K562 (cell line): ENCODE measurements around the gene C20orf173. TPM values are rescaled to one million over a fixed set of nuclear protein-coding genes. Genes with fewer than 3 reads are reported as not detected.

Experiments
- ATAC-seq: fragments of 200-7000 bp; cut with Tn5 transposase; 3 replicates; pipeline ENCODE4 v1.9.1; 2020; ENCODE audit warnings: moderate library complexity
- BruUV-seq: library from RNA; stranded (reverse); fragments of 400-500 nt; replicated peaks from 2 replicates; lab custom pipeline; 2021; lab: Mats Ljungman, UMichigan
- CTCF ChIA-PET: fragments of 300-600 bp; formaldehyde crosslinking; extraction: SDS; loops from one replicate; lab custom pipeline; 2021; ENCODE audit warnings: low intra/inter-chr PET ratio; lab: Yijun Ruan, JAX
- POLR2A ChIA-PET: fragments of 300-600, 350-650 bp; sonication (Branson Sonifier 250); formaldehyde crosslinking; extraction: SDS; loops from one replicate; lab custom pipeline; 2021; ENCODE audit warnings: antibody characterized with exemption, inconsistent platforms; lab: Yijun Ruan, JAX
- DNase-seq, 4 experiments: peaks; one replicate each; pipeline versions ENCODE4 v3.0.0 to v3.0.0-alpha.2; 2011 to 2018; ENCODE audit warnings: low spot score in 3 of 4, mixed read lengths in 3 of 4; ENCODE audit errors: extremely low read depth in 1 of 4
- FAIRE-seq: peaks from 2 replicates; lab custom pipeline; 2011; peaks lifted over from hg19 to GRCh38; lab: Jason Lieb, UNC
- H2AFZ ChIP-seq: 2 replicates; pipeline ENCODE4 v1.6.0; 2011; ENCODE audit warnings: low read depth, low read length, control low read depth, inconsistent platforms
- H3K27ac ChIP-seq: fragments of 200-600 bp; 3 replicates; pipeline ENCODE4 v1.8.0; 2011; ENCODE audit warnings: low read depth, mild to moderate bottlenecking, control low read depth, inconsistent platforms, low read length, moderate library complexity, mixed read lengths; ENCODE audit errors: extremely low read depth
- H3K27me3 ChIP-seq, 2 experiments: fragments of 300-600 bp in 1 of 2; 2 replicates in 1 of 2; 3 replicates in 1 of 2; pipeline versions ENCODE4 v1.6.0 to v1.8.0; 2011; ENCODE audit warnings: inconsistent platforms in 2 of 2, low read length in 2 of 2, mild to moderate bottlenecking in 1 of 2, mixed read lengths in 1 of 2, moderate library complexity in 1 of 2; ENCODE audit not compliant: control insufficient read depth in 2 of 2, insufficient read depth in 2 of 2
- H3K36me3 ChIP-seq: fragments of 300-600 bp; 3 replicates; pipeline ENCODE4 v1.8.0; 2011; ENCODE audit warnings: mild to moderate bottlenecking, low read length, inconsistent platforms; ENCODE audit not compliant: control insufficient read depth, insufficient read depth
- H3K4me1 ChIP-seq, 2 experiments: fragments of 200-600 bp in 1 of 2; replicated peaks in 1 of 2; 2 replicates in 1 of 2; 3 replicates in 1 of 2; pipeline versions ENCODE4 v1.5.1 to v1.8.0; 2011; ENCODE audit warnings: inconsistent platforms in 2 of 2, low read length in 2 of 2, mild to moderate bottlenecking in 1 of 2, mixed read lengths in 1 of 2, moderate library complexity in 1 of 2; ENCODE audit not compliant: control insufficient read depth in 2 of 2, insufficient read depth in 2 of 2
- H3K4me2 ChIP-seq: 2 replicates; pipeline ENCODE4 v1.6.1; 2011; ENCODE audit warnings: low read length, control low read depth, inconsistent platforms, mixed read lengths; ENCODE audit not compliant: insufficient read depth
- H3K4me3 ChIP-seq: fragments of 200-600 bp; sonication (generic), shearing (Covaris generic); 2 replicates; pipeline ENCODE4 v1.5.1; 2016; ENCODE audit warnings: control low read depth, inconsistent platforms
- H3K79me2 ChIP-seq: fragments of 200-600 bp; 3 replicates; pipeline ENCODE4 v1.8.0; 2011; ENCODE audit warnings: low read length, inconsistent platforms; ENCODE audit not compliant: control insufficient read depth, insufficient read depth
- H3K9ac ChIP-seq, 2 experiments: 2 replicates each; pipeline versions ENCODE4 v1.6.0 to v1.6.1; 2011; ENCODE audit warnings: low read depth in 2 of 2, low read length in 2 of 2, control low read depth in 1 of 2, inconsistent platforms in 1 of 2, mild to moderate bottlenecking in 1 of 2, mixed read lengths in 1 of 2; ENCODE audit not compliant: insufficient read depth in 1 of 2
- H3K9me1 ChIP-seq: one replicate; pipeline ENCODE4 v1.6.0; 2011; ENCODE audit warnings: inconsistent platforms, mild to moderate bottlenecking, low read length, moderate library complexity; ENCODE audit not compliant: control insufficient read depth, insufficient read depth
- H3K9me3 ChIP-seq: replicated peaks from 2 replicates; pipeline ENCODE4 v1.5.1; 2011; ENCODE audit warnings: low read depth, low read length, inconsistent platforms; ENCODE audit not compliant: control insufficient read depth, insufficient read depth
- H4K20me1 ChIP-seq: replicated peaks from 2 replicates; pipeline ENCODE4 v1.6.1; 2011; ENCODE audit warnings: low read length, inconsistent platforms, mixed read lengths; ENCODE audit not compliant: control insufficient read depth, insufficient read depth
- ARNT ChIP-seq, 2 experiments: fragments of 450-650 bp; IDR thresholded peaks; 2 replicates each; pipeline ENCODE4 v1.6.1; 2016; ENCODE audit warnings: mild to moderate bottlenecking in 1 of 2
- CLOCK ChIP-seq: fragments of 250-450 bp; sonication (Bioruptor Pico); IDR thresholded peaks from 2 replicates; pipeline ENCODE4 v1.4.0; 2020; ENCODE audit warnings: mild to moderate bottlenecking, moderate library complexity, borderline replicate concordance
- ILF3 ChIP-seq: fragments of 450-650 bp; IDR thresholded peaks from 2 replicates; pipeline ENCODE4 v1.6.1; 2018; ENCODE audit warnings: antibody characterized with exemption, mild to moderate bottlenecking, moderate library complexity, borderline replicate concordance
- WGBS: fragments of 100-300 bp; shearing (Covaris generic); methylation state at CpG from one replicate; pipeline ENCODE4 v1.1.6; 2016; ENCODE audit warnings: low coverage, mixed read lengths; ENCODE audit not compliant: insufficient coverage; ENCODE audit errors: missing lambda C conversion rate; 5-methylcytosine and 5-hydroxymethylcytosine counted together
- in situ Hi-C: fragments of 300-500 bp; cut with MboI; formaldehyde crosslinking; loops from 4 replicates; pipeline ENCODE4 v1.15.0; 2018; ENCODE audit warnings: inconsistent platforms, mixed read lengths
- intact Hi-C: fragments of 100-400 bp; cut with micrococcal nuclease; formaldehyde crosslinking; loops from 2 replicates; pipeline ENCODE4 v1.14.2; 2022
- polyA plus RNA-seq, 8 experiments: library from polyadenylated mRNA; depleted of rRNA in 4 of 8; stranded (reverse) in 5 of 8; unstranded in 3 of 8; fragments of >200 nt; fragmentation: Nextera tagmentation in 2 of 8; fragmentation: Illumina TruSeq in 1 of 8; extraction: Ambion mirVana in 2 of 8; extraction: Trizol in 1 of 8; gene quantifications; 2 replicates each; pipeline versions ENCODE4 v1.2.1 to v1.2.3, GENCODE V29; 2011 to 2014; ENCODE audit warnings: inconsistent platforms in 1 of 8, missing spikeins in 1 of 8
- total RNA-seq, 7 experiments: library from RNA; depleted of rRNA in 6 of 7; stranded (reverse); fragments of >200 nt in 6 of 7; fragmentation: Illumina TruSeq in 2 of 7; extraction: Trizol in 2 of 7; gene quantifications; 2 replicates each; pipeline versions ENCODE4 v1.2.1 to v1.2.3, GENCODE V29; 2011 to 2021; ENCODE audit warnings: low replicate concordance in 1 of 7

Gene C20orf173
- total and polyA plus RNA-seq, 9 of the 15 experiments (the other 6 are each of a cell fraction or from before 2014, with no cell fraction given): not detected

GRCh38 chr20:35576816-35577215 is 47.4 kb upstream of the C20orf173 start:
- no TSS peak for BruUV-seq
- H3K9ac ChIP-seq: peak overlapping the region in 1 of 2 experiments; percentile 69; a peak in 1 of 4 replicates
- no peaks in the 10 kb centered on the region for H3K79me2 ChIP-seq
- TF ChIP-seq ILF3 (no peak), ARNT (IDR thresholded peaks at IDR 0.05) (no peak), CLOCK (no peak)
- intact Hi-C loops: no loop called here
- no peak overlapping the region for H3K4me3 ChIP-seq
- ATAC-seq: peak; percentile 43; the same call in 1 of the 3 replicates
- H3K27ac ChIP-seq: no peak overlapping the region
- ChIA-PET CTCF (no interaction called here), POLR2A (interaction anchor here (0.6 kb wide), 1 partner anchor 331 kb away, joined by 3 read pairs; no protein-coding TSS in a partner anchor)
- 2% methylated on average over 3 of the region's 3 CpGs for WGBS
- no peaks in the 10 kb centered on the region for H3K9me3 ChIP-seq
- no peaks in the 10 kb centered on the region for H3K36me3 ChIP-seq
- no peaks in the 10 kb centered on the region; a peak in 1 of 5 replicates for H3K27me3 ChIP-seq
- FAIRE-seq: no peak
- H3K4me1 ChIP-seq: no peaks in the 10 kb centered on the region
- DNase-seq: no peak
- H2AFZ ChIP-seq: no peak overlapping the region
- H4K20me1 ChIP-seq: no peaks in the 10 kb centered on the region
- H3K4me2 ChIP-seq: no peak overlapping the region
- in situ Hi-C loops: no loop called here
- H3K9me1 ChIP-seq: no peaks in the 10 kb centered on the region
